GM18499 (cell line): ENCODE data around the gene NPHP4.

Experiments used
- ATAC-seq: cut with Tn5 transposase; IDR thresholded peaks from one replicate; pipeline ENCODE4 v1.9.1; 2021; ENCODE audit warnings: moderate number of reproducible peaks; ENCODE audit not compliant: insufficient read depth, unreplicated experiment

NPHP4 gene

DNA sequence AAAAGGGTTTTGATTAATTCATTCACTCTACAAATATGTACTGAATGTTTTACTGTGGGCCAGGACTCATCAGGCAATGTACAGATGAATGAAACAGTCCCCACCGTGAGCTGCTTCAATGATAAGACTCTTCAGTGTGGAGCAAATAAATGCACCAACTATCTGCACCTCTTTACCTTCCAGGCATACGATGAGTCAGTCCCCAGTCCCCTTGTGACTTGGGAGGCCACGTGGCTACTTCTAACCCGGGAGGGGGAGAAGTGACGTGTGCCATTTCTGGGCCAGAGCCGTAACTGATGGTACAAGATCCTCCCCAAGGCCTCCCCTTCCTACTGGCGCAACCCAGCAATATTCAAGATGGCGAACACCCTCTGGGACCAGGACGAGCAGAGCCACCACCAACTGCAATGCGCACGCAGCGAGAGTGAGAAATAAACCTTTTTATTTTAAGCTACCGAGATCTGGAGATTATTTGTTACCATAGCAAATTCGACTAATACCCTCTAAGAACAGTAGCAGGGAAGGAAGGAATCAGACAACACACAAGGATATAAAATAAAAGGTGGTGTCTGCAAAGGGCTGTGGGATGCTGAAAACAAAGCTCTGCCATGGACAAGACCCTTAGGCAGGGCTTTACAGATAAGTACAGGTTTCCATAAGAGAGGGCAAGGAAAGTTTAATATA is 74.5 kb downstream of the NPHP4 start:
- no peak for ATAC-seq

DNA sequence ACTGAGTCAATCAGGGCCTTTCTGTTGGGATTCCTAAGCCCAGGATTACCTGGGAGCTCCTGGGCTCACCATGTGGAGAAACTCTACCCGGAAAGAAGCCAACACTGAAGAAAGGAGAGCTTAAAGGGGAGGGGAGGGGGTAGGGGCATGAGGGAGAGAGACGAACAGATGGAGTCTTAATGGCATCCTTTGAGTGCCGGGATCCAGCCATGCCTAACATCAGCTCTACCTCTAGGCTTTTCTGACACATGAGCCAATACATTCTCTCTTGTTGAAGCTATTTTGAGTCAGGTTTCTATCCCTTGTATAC is 75.0 kb downstream of the NPHP4 start:
- ATAC-seq, result no peak

DNA sequence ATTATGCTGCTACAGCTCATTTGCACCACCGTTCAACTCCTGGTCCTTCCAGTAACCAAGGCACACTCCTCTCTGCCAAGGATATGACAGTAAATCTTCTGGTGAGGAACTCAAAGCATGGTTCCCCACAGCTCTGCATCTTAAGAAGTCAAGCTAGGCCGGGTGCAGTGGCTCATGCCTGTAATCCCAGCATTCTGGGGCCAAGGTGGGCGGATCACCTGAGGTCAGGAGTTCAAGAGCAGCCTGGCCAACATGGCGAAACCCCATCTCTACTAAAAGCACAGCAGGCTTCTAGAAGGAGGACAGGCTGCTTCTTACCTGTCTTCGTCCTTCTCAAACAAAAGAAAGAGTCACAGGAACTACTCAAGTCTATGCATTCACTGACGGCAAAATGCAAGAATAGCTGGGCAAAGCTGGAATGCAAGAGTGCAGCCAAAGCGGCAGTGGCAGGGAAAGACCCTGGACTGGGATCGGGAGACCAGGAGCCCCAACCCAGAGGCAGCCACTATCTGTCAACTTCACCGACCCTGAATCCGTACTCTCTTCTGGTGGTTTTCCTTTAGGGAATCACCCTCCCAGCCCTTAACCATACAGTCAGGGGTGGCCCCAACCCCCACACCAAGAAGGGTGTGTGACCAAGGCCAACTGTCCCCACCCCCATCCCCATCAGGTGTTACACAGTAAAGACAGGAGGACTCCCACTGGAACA is 75.5 kb downstream of the NPHP4 start:
- no peak for ATAC-seq

DNA sequence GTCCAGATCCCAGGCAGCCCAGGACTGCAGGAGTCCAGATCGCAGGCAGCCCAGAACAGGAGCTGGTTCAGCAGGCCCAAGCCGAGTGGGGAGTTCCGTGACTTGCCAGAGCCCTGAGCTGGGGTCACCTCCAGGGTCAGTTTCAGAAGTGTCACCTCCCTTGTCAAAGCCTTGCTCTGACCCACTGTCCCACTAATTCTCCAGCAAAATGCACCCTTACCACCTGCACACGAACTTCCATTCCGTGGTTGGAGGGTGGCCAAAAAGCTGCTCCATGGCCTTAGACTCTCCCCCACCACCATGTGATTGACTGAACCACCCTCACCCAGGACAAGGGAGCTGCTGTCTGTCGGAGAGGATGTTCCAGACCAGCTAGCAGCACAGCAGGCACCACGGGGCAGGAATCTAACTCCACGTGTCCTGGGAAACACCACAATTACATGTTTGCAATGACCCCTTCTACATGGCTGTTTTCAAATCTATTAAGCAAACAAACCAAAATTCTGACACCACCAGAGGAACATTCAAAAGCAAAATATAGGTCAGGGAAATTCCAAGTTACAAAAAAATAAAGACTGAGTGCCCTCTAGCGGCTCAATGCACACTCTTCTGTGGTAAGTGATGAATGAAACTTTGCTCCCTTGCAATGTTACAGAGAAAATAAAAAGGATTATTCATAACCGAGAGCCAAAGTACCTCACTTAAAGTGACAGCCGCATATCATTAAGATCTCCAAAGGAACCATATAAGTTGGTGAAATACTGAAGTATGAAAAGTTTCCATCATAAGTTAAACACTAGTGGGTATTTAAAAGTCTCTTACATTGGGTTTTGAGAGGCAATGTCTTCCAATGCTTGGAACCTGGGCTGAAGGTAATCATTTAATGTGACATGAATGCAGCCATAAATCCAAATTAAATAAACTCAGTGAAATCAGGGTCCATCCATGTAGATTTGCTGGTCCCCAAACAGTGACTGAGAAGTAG is 76.3 kb downstream of the NPHP4 start:
- no peak for ATAC-seq

DNA sequence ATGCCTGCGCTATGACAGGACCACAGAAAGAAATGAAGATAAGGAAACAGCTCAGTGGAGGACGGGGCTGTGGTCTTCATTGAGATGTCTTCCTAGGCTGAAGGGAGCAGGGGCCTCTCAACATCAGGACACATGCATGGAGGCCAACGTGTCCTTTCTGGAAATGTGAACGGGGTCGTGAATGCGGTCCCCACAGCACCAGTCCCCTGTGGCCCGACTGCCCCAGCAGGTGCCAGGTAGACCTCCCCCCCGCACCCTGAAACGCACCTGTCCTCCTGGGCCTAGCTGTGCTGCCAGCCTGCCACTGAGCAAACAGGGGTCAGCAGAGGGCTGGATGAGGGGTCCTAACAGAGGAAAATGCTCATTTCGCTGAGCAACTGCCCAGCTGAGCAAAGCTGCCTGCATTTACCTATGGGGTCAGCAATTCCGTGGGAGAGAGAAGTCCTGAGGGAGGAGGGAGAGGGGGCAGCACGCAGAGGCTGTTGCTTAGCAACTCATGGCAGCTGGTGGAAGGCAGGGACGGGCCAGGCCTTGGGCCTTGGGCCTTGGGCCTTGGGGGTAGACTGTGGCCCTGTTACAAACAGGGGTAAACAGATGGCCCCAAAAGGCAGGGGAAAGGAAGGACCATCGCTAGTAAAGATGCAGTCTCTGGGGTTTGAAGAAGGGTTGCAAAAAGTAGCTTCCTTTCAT is 77.4 kb downstream of the NPHP4 start:
- no peak for ATAC-seq

DNA sequence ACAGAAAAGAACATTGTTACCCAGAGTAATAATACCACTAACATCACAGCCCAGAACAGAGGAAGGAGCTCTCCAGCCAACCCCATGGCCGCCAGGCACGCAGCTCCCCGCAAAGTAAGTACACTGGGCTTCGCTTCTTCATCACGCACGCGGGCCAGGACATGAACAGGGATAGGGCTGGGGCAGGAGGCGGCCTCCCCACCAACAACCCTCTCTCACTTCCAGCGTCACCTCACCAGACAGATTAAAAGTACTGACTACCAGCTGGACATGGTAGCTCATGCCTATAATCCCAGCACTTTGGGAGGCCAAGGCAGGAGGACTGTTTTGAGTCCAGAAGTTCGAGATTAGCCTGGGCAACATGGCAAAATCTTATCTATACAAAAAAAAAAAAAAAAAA is 78.3 kb downstream of the NPHP4 start:
- ATAC-seq, result no peak

DNA sequence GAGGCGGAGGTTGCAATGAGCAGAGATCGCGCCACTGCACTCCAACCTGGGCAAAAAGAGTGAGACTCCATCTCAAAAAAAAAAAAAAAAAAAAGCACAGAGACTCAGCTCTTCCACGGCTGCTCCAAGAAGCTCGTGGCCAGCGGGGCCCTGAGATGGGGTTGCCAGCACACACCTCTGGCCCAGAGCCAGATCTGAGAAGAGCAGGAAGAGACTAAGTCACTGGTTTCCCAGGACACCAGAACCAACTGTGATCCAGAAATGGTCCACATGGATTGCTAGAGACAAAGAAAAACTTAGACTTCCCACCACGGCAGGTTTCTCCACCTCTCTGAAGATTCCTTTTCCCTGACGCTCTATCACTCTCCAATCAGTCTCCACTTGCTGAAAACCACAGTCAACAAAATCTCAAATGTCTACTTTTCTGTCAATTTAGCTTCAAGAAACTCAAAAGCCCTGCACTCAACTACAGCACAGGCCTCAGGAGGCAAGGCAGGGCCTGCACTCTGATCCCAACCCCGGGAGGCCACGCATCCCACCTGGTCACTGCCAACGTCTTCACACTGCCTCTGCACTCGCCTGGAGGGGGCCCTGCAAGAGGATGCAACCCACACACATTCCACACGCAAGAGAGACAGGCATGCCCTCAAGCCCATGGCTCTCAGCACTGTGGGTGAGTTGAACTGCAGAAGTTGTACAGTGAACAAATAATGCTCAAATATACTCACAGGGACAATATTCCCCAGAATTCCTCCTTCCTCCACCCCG is 79.0 kb downstream of the NPHP4 start:
- no peak for ATAC-seq

DNA sequence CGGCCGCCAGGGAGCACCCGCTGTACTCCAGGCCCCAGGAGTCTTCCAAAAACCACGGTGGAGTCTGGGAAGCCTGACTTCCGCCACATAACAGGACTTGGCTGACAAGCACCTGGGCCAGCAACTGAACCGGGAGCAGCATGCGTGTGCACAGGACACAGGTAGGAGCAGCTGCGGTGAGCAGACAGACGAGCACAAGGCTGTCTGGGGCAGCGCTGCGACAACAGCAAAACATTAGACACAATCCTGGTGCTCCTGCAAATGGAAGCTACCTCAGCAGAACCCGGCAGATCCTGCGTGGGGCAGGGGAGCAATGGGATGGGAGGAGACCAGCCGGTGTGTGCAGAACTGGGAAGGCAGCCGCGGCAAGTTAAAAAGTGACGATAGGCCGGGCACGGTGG is 80.4 kb downstream of the NPHP4 start:
- ATAC-seq, result no peak

DNA sequence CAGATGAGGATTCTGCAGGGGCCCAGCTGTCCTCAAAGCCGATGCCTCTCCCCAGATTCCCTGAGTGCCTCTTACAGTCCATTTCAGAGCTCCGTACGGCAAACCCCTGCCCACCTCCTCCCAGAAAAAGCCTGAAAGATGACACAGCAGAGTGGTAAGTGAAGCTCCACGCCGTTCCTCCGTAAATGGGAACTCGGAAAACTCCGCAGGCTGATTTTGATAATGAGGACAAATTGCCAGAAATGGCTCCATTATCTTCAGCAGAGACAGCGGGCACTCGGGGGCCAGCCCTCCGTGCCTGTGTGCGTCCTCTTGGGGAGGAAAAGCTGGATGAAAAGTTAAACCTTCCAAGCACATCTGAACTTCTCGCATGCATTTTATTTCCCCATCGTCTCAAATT is 81.1 kb downstream of the NPHP4 start:
- no peak for ATAC-seq

DNA sequence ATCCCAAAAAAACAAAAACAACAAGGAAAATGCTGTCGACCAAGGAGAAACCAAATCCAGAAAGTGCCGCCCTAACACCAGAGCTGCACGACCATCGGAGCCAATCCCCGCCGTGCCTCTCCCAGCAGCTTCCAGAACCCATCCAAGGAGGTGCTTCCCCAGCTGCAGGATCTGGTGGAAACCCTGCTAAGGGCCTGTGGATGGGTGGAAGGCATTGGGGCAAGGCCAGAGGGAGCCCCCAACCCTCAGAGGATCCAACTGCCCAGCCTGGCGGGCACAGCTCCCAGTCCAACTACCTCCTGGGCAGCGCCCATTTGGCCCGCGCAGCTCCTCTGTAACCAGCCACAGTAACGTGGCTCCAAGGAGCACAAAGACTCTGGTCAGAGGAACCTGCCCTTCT is 81.6 kb downstream of the NPHP4 start:
- ATAC-seq, result no peak

DNA sequence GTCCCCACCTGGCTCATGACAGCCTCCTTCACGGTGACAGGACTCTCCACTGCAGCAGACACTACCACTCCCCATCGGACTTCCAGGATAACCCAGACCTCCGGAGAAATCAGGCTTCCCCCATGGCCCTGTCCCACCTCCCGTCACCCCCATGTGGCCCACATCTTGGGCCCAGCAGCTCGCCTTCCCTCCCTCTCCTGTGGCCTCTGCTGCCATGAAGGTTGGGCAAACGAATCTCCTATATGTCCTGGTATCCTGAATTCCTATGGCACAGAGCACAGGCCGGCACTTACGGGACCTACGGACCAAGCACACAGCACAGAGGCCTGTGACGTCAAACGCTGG is 82.0 kb downstream of the NPHP4 start:
- ATAC-seq, result no peak

DNA sequence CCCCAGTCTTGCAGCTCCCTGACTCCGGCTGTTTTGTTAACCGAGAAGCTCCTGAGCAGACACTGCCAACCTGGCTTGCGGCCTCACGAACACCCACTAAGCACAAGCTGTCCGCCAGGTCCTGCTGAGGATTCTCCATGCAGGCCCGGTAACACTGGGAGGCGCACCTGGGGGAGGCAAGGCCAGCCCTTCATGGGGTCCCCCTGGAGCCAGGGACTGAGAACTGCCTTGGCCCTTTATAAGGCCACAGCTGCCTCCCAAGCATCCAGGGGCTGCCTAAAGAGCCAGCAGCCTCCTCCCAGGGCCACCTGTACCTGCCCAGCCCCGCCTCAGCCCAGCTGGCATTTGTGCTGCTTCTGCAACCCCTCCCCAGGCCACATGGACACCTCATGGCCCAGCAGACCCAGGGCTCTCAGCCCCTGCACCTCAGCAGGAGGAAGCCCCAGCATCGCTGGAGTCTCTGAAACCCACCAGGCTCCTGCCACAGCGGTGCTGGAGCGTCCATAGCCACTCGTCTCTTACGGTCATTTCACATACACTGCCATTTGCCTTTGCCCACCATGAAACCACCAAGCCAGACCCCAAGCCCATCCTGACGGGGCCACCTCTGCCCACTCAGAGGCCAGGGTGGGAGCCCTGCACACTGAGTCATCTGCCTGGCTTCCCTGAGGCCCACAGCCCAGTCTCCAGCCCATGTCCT is 82.5 kb downstream of the NPHP4 start:
- no peak for ATAC-seq

DNA sequence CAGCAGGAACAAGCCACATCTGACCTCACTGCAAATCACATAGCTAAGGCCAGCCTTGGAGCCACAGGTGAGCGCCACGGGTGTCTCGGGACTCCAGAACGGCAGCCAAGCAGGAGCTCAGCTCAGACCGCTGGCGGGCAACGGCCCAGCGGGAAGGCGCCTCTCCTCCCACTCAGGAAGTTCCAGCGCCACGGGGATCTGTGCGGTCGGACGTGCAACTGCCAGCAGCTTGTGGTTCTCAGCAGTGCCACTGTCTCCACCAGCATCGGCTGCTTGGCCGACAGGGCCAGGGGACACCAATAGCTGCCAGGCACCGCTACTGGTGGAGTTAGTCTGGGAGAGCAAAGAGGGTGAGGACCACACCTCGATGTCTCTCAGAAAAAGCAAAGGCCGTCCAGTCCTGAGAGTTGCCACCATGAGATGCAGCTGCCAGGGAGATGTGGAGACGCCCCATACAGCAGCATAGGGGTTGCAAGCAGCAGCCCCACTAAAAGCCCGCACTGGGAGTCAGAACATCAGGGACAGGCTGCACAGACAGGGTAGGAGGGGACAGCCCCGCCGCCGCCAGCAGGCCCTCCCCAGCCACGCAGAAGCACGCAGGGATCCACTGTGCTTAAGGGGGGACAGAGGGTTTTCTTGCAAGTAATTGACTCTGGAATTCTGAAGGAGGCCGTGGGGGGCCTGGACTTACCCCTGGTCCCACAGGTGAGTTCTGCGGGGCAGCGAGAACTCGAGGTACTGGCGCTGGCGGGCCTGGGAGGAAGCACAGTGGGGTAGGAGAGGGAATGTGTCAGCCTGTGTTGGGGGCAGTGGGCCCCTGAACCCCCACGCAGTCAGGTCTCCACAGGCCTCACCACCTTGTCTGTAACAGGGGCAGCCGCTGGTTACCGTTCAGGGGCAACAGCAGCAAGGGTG is 83.5 kb downstream of the NPHP4 start:
- no peak for ATAC-seq

DNA sequence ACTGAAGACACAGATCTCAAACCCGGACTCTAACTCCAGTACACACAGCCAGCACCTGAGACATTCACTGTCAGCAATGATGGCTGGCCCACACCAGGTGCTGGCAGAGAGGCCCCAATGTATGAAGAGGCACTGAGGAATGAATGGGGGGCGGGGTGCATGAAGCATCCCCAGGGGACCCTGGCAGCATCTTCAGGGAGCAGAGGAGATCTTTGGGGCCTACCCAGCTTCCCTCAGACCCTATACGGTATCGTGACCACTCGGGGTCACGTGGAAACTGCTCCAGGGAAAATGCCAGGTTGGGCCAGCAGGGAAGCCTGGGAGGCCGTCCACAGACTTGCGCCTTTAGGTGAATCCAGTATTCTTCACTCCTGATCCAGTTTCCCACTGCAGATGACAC is 84.3 kb downstream of the NPHP4 start:
- ATAC-seq, result no peak

DNA sequence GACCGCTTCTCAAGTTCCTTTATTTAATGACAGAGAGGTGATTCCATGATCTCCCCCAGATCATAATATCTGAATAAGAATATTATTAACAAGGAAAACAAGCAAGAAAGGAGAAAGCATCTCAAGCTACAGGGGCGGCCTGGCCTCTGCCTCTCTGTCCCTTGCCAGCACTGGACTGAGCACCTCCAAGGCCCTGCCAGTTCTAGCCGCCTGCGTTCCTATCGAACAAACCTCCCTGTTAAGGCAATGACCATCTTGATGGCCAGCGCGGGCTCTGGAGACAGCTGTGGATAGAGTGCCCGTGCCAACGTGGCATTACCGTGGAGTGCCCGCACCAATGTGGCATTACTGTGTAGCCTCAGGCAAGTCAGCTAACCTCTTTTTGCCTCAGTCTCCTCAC is 84.8 kb downstream of the NPHP4 start:
- ATAC-seq, result no peak

DNA sequence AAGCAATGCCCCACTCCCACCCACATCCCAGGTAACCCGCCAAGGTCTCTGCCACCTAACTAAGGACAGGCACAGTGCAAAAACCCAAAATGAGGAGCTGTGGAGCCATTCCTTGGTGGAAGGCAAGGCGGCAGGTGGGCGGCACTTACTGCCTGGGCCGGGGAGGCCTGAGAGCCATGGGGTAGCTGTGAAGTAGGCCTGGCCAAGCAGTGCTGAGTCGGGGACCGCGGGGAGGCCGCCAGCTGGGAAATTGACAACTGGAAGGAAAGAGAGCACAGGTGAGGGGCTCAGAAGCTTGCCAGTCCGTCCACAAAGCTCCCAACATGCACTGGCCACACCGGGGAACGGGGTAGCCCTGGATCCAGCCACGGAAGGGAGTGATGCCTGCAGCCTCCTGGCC is 85.3 kb downstream of the NPHP4 start:
- ATAC-seq, result no peak

DNA sequence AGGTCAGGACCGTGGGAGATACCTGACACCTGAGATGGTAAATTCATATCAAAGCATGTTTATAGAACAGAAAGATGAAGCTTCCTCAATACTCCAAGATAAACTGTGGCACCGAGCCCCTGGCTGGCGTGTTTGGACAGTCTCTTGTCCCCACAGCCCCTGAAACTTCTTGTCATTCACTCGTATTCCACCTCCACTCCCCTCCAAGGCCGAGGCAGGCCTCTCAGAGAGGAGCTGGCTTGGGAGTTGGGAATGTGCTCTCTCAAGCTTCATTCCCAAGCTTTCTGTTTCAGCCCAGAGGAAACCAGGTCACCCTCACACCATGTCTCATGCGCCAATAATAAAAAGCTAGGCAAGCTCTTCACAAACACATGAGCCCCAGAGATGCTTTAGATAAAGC is 86.1 kb downstream of the NPHP4 start:
- no peak for ATAC-seq

DNA sequence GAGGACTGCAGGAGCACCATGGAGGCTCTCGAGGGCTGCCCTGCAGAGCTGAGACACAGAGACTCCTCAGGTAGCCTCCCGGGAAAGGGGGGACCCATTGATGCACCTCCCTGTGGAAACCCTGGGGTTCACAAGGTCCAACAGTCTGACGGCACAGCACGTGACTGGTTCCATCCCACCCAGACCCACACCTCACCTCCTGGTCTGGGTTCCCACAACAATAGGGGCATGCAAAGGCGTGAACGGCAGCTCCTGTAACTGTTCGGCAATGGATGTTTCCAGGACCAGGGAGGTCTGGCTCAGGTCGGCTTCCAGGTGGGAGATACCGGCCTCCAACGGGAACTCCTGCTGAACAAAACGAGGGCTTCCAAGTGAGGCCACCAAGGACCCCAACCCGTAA is 86.8 kb downstream of the NPHP4 start:
- no peak for ATAC-seq
